Neural cell (in vitro differentiated cells): ENCODE results near the gene AGMAT. TPM values are rescaled to one million over a fixed set of nuclear protein-coding genes. Genes with fewer than 3 reads are reported as not detected.

Source experiments
- H2AFZ ChIP-seq: fragments of 200-600, 300-800 bp; sonication (generic), shearing (Covaris generic); 2 replicates; pipeline ENCODE4 v1.6.0; 2014; ENCODE audit warnings: low read depth, mild to moderate bottlenecking, antibody characterized with exemption, low read length, moderate library complexity
- H3F3A ChIP-seq: fragments of 200-600 bp; shearing (Covaris generic); 2 replicates; pipeline ENCODE4 v1.6.1; 2016; ENCODE audit warnings: mild to moderate bottlenecking, moderate library complexity, mixed read lengths, antibody characterized with exemption, low read length; ENCODE audit not compliant: insufficient read depth, poor library complexity, severe bottlenecking
- H3K27ac ChIP-seq: fragments of 200-600, 300-800 bp; sonication (generic), shearing (Covaris generic); 2 replicates; pipeline ENCODE4 v1.5.1; 2014; ENCODE audit warnings: mild to moderate bottlenecking, low read length, moderate library complexity
- H3K27me3 ChIP-seq: fragments of 300-800, 200-600 bp; sonication (generic), shearing (Covaris generic); 2 replicates; pipeline ENCODE4 v1.6.0; 2014; ENCODE audit warnings: mild to moderate bottlenecking, low read depth, low read length, moderate library complexity; ENCODE audit not compliant: insufficient read depth
- H3K36me3 ChIP-seq: fragments of 300-800, 200-600 bp; sonication (generic), shearing (Covaris generic); 2 replicates; pipeline ENCODE4 v1.5.1; 2014; ENCODE audit warnings: mild to moderate bottlenecking, antibody characterized with exemption, low read length, moderate library complexity; ENCODE audit not compliant: insufficient read depth
- H3K4me2 ChIP-seq: fragments of 300-800, 200-600 bp; sonication (generic), shearing (Covaris generic); 2 replicates; pipeline ENCODE4 v1.6.0; 2014; ENCODE audit warnings: mild to moderate bottlenecking, low read length
- H3K4me3 ChIP-seq: fragments of 300-800, 200-600 bp; sonication (generic), shearing (Covaris generic); 2 replicates; pipeline ENCODE4 v1.5.1; 2014; ENCODE audit warnings: mild to moderate bottlenecking, low read length, moderate library complexity
- H3K79me2 ChIP-seq: fragments of 200-600 bp; shearing (Covaris generic); replicated peaks from 2 replicates; pipeline ENCODE4 v1.6.0; 2014; ENCODE audit warnings: mild to moderate bottlenecking, low read length, moderate library complexity; ENCODE audit not compliant: insufficient read depth
- H3K9ac ChIP-seq: fragments of 300-800, 200-600 bp; sonication (generic), shearing (Covaris generic); 2 replicates; pipeline ENCODE4 v1.6.1; 2016; ENCODE audit warnings: mild to moderate bottlenecking, low read length, mixed read lengths
- H3K9me2 ChIP-seq: fragments of 200-600 bp; shearing (Covaris generic); 2 replicates; pipeline ENCODE4 v1.6.1; 2016; ENCODE audit warnings: mild to moderate bottlenecking, low read length, mixed read lengths; ENCODE audit not compliant: insufficient read depth
- H3K9me3 ChIP-seq: fragments of 200-600, 300-800 bp; sonication (generic), shearing (Covaris generic); 2 replicates; pipeline ENCODE4 v1.6.1; 2016; ENCODE audit warnings: mild to moderate bottlenecking, mixed run types, low read length, moderate library complexity, mixed read lengths
- H4K20me1 ChIP-seq: fragments of 200-600 bp; shearing (Covaris generic); 2 replicates; pipeline ENCODE4 v1.6.1; 2016; ENCODE audit warnings: mild to moderate bottlenecking, mixed run types; ENCODE audit not compliant: insufficient read depth
- EP300 ChIP-seq: fragments of 450-650 bp; conservative IDR thresholded peaks from 2 replicates; pipeline ENCODE4 v1.6.1; 2014; ENCODE audit warnings: antibody characterized with exemption, mild to moderate bottlenecking, moderate library complexity; ENCODE audit not compliant: poor library complexity, severe bottlenecking
- EZH2 ChIP-seq: fragments of 200-600, 300-800 bp; shearing (Covaris generic), sonication (generic); IDR thresholded peaks from 2 replicates; pipeline ENCODE4 v1.6.1; 2014; ENCODE audit warnings: antibody characterized with exemption, low read length, borderline replicate concordance, mild to moderate bottlenecking; ENCODE audit not compliant: insufficient read depth, poor library complexity, severe bottlenecking
- MXI1 ChIP-seq: fragments of 450-650 bp; conservative IDR thresholded peaks from 2 replicates; pipeline ENCODE4 v1.6.1; 2014; ENCODE audit warnings: antibody characterized with exemption, mild to moderate bottlenecking; ENCODE audit not compliant: poor library complexity, severe bottlenecking
- POLR2AphosphoS5 ChIP-seq: IDR thresholded peaks from 2 replicates; pipeline ENCODE4 v1.6.1; 2012
- RAD21 ChIP-seq: fragments of 450-650 bp; conservative IDR thresholded peaks from 2 replicates; pipeline ENCODE4 v1.6.1; 2014; ENCODE audit warnings: antibody characterized with exemption, mild to moderate bottlenecking, moderate library complexity
- REST ChIP-seq: IDR thresholded peaks from 2 replicates; pipeline ENCODE4 v1.6.1; 2012; ENCODE audit warnings: borderline replicate concordance
- SMC3 ChIP-seq: fragments of 450-650 bp; conservative IDR thresholded peaks from 2 replicates; pipeline ENCODE4 v1.6.1; 2014; ENCODE audit warnings: antibody characterized with exemption, mild to moderate bottlenecking, moderate library complexity; ENCODE audit not compliant: poor library complexity
- TAF1 ChIP-seq: IDR thresholded peaks from 2 replicates; pipeline ENCODE4 v1.6.1; 2012; ENCODE audit warnings: low read depth
- polyA plus RNA-seq: library from polyadenylated mRNA; depleted of rRNA; stranded (reverse); fragments of >200 nt; gene quantifications from 2 replicates; pipeline ENCODE4 v1.2.3, GENCODE V29; 2014
- TF ChIP-seq, protein P1 (sequence below): fragments of 450-650 bp; IDR thresholded peaks from 2 replicates; pipeline ENCODE4 v1.5.1; 2014; ENCODE audit warnings: antibody characterized with exemption, mild to moderate bottlenecking, moderate library complexity; ENCODE audit not compliant: poor library complexity, severe bottlenecking

The AGMAT gene
- polyA plus RNA-seq, 1 donor from 2014 or later = not detected

DNA sequence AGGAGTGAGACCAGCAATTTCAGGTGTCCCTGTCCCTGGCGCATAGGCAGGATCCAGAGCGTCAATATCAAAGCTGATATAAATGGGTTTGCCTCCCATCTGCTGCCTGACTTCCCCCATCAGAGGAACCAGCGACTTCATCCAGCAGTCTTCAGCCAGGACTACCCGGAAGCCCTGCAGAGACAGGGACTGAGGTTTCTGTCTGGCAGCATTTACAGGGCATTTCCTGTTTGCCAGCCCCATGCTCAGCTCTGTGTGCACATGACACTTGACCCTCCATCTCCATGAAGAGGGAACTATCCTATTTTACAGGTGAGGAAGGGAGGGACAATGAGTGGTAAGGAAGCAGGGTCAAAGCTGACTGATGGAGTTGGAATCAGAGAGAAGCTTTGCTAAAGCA, 7.2 kb downstream of the AGMAT start:
- TF ChIP-seq POLR2AphosphoS5 = no peak
- TF ChIP-seq SMC3 = no peak
- TF ChIP-seq EZH2 = no peak
- TF ChIP-seq RAD21 = no peak
- TF ChIP-seq MXI1 = no peak
- no peak for TF ChIP-seq TAF1
- TF ChIP-seq REST = no peak
- no peak for TF ChIP-seq EP300
- TF ChIP-seq, protein P1, sequence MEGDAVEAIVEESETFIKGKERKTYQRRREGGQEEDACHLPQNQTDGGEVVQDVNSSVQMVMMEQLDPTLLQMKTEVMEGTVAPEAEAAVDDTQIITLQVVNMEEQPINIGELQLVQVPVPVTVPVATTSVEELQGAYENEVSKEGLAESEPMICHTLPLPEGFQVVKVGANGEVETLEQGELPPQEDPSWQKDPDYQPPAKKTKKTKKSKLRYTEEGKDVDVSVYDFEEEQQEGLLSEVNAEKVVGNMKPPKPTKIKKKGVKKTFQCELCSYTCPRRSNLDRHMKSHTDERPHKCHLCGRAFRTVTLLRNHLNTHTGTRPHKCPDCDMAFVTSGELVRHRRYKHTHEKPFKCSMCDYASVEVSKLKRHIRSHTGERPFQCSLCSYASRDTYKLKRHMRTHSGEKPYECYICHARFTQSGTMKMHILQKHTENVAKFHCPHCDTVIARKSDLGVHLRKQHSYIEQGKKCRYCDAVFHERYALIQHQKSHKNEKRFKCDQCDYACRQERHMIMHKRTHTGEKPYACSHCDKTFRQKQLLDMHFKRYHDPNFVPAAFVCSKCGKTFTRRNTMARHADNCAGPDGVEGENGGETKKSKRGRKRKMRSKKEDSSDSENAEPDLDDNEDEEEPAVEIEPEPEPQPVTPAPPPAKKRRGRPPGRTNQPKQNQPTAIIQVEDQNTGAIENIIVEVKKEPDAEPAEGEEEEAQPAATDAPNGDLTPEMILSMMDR = no peak
- Histone ChIP-seq H3K36me3 (peaks cover 5% of the 10 kb centered on the region), H3K9me3 (no peaks in the 10 kb centered on the region), H2AFZ (no peak overlapping the region), H3K4me2 (no peak overlapping the region), H3K79me2 (no peaks in the 10 kb centered on the region), H3K4me3 (no peak overlapping the region), H3K27me3 (no peaks in the 10 kb centered on the region), H4K20me1 (no peaks in the 10 kb centered on the region), H3K9ac (no peak overlapping the region), H3K27ac (no peak overlapping the region), H3F3A (no peaks in the 10 kb centered on the region), H3K9me2 (no peaks in the 10 kb centered on the region)

- H3K36me3 ChIP-seq = peaks cover 5% of the 10 kb centered on the region
- H3K79me2 ChIP-seq = no peaks in the 10 kb centered on the region
- no peak overlapping the region for H3K27ac ChIP-seq
- no peak overlapping the region for H3K4me2 ChIP-seq
- H2AFZ ChIP-seq = no peak overlapping the region
- no peak overlapping the region for H3K9ac ChIP-seq
- H3F3A ChIP-seq = no peaks in the 10 kb centered on the region
- H4K20me1 ChIP-seq = no peaks in the 10 kb centered on the region
- no peak overlapping the region for H3K4me3 ChIP-seq
- no peaks in the 10 kb centered on the region for H3K9me2 ChIP-seq
- TF ChIP-seq, protein P1 = no peak
- no peak for TF ChIP-seq TAF1
- H3K9me3 ChIP-seq = no peaks in the 10 kb centered on the region
- no peaks in the 10 kb centered on the region for H3K27me3 ChIP-seq
These were observed 9.2 kb downstream of the AGMAT start for GRCh38 chr1:15575549-15576150.
